ENCODE results near the gene GJE1.

The GJE1 gene

DNA sequence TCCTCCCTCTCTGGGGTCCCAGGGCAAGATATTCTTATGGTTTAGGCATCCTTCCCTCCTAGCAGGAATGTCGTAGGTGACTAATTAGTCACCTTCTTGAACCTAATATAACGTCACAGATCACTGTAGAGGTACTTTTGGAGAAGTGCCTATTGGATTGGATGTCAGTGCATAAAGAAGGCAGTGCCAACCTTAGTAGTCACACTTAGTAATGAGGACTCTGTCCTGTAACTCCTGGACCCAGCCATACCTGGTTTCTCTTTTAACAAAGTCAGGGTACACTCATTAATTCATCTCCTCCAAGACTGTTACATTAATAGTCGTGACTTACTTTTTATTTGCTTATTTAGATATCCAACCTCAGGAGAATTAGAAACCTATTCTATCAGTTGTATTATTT is 34.3 kb downstream of the GJE1 start:
- DNase-seq (ENCODE audit: low read depth): no peak

DNA sequence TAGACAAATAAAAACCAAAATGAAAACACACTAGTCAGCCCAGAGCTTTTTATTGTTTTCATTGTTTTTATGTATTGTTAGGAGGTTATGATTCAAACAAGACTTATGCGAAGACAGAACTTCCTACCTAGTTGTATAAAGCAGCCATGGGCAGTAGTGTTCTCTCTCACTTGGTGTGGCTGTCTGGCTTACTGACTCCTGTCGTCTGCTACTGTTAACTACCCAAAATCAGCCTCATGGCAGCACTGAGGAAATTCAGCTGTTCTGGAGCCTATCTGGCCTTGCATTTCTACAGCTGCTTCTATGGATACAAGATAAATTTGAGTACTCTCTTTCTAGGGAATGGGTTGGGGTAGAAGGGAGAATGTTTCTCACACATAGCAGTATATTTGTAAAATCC is 34.8 kb downstream of the GJE1 start:
- no peak for DNase-seq (ENCODE audit: low read depth)

DNA sequence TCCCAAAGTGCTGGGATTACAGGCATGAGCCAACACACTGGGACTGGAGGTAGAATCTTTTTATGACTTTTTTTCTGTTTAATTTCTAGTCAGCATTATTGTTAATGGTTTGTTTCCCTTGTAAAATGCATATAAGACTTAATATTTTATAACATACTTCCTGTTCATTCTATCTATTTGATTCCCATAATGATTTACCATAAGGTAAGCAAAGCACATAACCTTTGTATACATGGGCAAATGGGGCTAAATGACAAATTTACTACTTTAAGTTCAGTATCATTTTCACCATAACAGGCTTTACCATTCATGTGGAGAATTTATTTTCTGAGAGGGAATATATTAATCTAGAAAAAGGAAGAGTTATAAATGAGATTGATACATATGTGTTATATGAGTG is 38.6 kb downstream of the GJE1 start:
- DNase-seq (ENCODE audit: low read depth): no peak

DNA sequence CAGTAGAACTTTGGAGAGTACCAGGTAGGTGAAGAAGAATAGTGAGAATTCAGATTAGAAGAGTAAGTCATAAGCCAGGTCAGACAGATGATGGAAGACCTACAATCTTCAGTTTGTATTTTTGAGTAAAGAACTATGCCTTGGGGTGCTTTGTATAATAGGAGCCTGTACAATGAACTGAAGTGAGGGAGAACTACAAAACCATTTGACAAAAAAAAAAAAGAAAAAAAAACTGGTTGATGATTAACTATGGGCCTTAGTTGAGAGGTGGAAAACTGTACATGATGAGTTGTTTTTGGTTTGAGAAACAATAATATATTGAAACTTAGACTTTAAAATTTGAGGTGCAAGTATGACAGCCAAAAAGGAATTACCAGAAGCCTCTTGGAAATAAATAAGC is 40.0 kb downstream of the GJE1 start:
- DNase-seq (ENCODE audit: low read depth): no peak

DNA sequence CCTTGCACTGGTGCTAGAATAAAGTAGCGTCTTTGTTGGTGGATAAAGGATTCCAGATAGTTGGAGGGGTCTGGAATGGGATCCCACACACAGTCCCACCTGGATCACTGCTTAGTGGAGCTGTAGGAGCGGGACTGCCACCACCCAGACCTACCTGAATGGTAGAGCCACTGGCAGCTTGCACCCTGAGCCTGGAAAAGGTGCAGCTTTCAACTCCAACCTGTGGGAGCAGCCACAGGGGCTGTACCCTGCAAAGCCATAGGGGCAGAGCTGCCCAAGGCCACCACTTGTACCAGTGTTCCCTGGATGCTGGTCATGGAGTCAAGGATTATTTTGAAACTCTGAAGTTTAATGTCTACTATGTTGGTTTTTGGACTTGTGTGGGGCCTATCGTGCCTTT is 41.3 kb downstream of the GJE1 start:
- no peak for DNase-seq (ENCODE audit: low read depth)

DNA sequence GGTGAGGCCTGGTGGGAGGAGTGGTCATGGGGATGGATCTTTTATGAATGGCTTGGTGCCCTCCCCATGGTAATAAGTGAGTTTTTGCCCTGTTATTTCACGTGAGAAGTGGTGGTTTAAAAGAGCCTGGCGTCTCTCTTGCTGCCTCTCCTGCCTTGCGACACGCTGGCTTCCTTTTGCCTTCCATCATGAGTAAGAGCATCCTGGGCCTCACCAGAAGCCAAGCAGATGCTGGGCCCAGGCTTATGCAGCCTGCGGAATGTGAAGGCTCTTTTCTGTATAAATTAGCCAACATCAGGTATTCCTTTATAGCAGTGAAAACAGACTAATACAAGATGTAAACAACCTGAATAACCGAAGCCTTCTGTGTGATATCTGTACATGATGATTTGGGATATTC is 42.0 kb downstream of the GJE1 start:
- DNase-seq (ENCODE audit: low read depth): no peak

DNA sequence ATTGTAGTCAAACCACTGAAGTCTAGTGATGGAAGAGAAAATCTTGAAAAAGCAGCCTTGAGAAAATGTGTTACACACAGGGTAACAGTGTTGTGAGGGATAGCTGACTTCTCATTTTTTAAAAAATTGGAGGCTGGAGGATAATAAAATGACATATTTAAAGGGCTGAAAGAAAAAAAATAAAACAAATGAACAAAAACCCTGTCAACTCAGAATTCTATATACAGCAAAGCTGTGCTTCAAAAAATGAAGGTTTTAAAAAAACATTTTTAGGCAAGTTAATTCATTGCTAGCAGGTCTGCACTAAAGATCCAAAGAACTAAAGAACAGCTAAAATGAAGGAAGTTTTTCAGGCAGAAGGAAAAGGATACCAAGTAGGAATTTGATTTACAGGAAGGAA is 45.4 kb downstream of the GJE1 start:
- DNase-seq (ENCODE audit: low read depth): no peak

DNA sequence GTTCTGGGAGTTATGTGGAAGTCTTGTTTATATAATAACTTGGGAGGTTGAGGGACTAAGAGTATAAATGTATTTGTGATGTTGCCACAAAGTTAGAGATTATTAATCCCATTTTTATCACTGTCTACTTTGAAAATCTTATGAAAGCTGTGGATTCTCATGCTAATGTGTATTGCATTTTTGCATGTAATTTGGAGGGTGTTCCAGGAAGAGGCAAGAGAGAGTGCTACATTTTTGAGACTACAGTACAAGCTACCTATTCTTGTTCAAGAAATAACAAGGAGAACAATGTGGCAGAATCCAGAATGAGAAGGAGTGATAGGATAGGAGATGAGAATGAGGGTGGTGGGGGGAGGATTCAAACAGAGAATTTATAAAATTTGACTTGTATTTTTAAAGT is 49.3 kb downstream of the GJE1 start:
- no peak for DNase-seq (ENCODE audit: low read depth)

DNA sequence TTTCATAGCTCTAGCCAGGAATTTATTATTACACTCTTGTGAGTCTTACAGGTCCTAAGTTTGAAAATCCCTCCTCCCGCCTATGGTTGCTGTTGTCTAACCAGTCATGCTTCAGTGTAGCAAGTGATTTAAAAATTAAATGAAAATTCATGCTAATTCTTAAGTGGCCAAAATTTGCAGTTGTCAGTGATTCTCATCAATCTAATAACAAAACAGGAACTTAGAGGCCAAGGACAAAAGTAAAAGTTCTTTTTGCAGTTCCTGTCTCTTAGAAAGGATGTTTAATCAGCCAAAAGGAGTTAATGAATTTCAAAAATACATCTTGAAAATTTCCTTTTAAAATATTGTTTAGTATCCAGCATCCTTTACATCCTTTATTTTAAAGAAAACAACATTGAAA is 50.6 kb downstream of the GJE1 start:
- DNase-seq (ENCODE audit: low read depth): no peak

DNA sequence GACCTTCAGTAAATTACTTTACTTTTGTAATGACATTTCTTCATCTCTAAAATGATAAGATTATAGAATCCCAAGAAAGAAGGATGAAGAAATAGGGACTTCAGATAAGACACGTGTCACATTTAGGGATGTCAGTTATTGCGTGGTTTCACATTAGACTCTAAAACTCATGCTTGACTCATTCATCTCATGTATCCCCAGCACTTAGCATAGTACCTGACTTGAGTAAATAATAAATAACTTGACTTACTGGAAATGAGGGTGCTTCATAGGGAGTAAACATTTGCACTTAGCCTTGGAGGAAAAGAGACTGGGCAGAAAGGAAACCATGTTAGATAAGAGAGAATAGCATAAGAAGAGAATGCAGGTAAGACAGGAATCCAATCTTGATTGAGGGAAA is 51.6 kb downstream of the GJE1 start:
- no peak for DNase-seq (ENCODE audit: low read depth)

All from stimulated activated CD8-positive, alpha-beta memory T cell treated with anti-CD3 and anti-CD28 coated beads, Interleukin-12 subunit alpha, Interleukin-12 subunit beta, amount 100 ng/mL, for 1 hour (primary cell).